HG03571 (cell line): ENCODE results near the gene VPREB1.
"Not testable (repeated sequence)": the region's sequence is repeated elsewhere in the genome, so short reads cannot be mapped to it uniquely, and the experiment has no call there.

ENCODE experiments used
- ATAC-seq: cut with Tn5 transposase; IDR thresholded peaks from one replicate; pipeline ENCODE4 v1.9.1; 2021; ENCODE audit not compliant: unreplicated experiment

VPREB1 gene

DNA sequence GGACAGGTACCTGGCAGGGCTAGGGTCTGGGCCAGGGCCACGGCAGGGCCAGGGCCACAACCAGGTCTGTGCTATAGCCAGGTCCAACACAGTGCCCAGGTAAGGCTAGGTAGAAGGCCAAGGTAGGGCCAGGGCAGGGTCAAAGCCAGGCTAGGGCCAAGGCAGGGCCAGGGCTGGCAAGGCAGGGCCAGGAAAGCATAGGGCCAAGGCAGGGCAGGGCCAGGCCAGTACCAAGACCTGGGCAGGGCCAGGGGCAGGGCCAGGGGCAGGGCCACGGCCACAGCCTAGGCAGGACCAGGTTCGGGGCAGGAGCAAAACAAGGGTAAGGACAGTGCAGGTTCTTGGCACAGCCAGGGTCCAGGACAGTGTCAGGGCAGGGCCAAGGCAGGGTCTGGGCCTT, 48.1 kb downstream of the VPREB1 start:
- not testable (repeated sequence) for ATAC-seq

DNA sequence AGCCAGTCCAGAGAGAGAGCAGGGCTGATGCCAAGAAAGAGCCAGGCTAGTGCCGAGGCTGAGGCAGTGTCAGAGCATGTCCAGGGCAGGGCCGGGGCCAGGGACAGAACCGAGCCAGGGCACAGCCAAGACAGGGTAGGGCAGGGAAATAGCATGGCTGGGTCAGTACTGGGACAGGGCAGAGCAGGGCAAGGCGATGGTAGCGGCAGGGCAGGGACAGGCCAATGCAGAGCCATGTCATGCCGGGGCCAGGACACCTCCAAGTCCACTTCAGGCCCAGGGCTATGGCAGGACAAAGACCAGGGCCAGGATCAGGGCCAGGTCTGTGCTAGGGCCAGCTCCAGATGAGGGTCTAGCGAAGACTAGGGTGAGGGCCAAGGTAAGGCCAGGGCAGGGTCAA, 48.9 kb downstream of the VPREB1 start:
- not testable (repeated sequence) for ATAC-seq

DNA sequence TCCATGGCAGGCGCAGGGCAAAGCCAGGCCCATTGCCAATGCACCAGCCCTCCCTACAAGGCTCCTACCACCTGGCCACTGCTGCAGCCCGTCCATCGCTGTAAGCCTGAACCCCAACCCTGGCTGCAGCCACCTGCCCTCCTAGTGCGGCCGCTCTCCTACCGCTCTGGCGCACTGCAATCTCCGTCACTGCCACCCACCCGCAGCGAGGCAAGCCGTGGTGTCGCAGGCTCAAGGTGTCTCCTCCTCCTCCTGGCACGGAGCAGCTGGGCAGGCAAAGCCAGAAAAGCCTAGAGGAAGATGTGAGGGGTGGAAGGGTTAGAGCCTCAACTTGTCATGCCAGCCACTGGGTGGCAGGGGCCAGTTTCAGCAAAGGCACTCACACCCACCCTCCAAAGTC, 50.1 kb downstream of the VPREB1 start:
- not testable (repeated sequence) for ATAC-seq
